ENCODE measurements around the gene SULT1A1. TPM values are rescaled to one million over a fixed set of nuclear protein-coding genes. Genes with fewer than 3 reads are reported as not detected.
A peak's percentile ranks its signal among the peaks of the same experiment; 100 is the strongest.
"Not testable (repeated sequence)": the region's sequence is repeated elsewhere in the genome, so short reads cannot be mapped to it uniquely, and the experiment has no call there.

The SULT1A1 gene
- 82.0 and 98.8 TPM in 2 replicates for total RNA-seq (2021)
- Bru-seq, nascent RNA: percentile 71 among the genes with signal in this experiment
- BruChase-seq, experiment 1, labeled RNA remaining after a 2-hour chase: percentile 74 among the genes with signal in this experiment
- BruChase-seq, experiment 2, labeled RNA remaining after a 6-hour chase: percentile 66 among the genes with signal in this experiment
- long read RNA-seq, full-length matches to known transcripts: 142 of 179 reads
- long read RNA-seq, partial matches to known transcripts: 19 of 179 reads
- long read RNA-seq, other reads (novel, unspliced or antisense): 18 of 179 reads

DNA sequence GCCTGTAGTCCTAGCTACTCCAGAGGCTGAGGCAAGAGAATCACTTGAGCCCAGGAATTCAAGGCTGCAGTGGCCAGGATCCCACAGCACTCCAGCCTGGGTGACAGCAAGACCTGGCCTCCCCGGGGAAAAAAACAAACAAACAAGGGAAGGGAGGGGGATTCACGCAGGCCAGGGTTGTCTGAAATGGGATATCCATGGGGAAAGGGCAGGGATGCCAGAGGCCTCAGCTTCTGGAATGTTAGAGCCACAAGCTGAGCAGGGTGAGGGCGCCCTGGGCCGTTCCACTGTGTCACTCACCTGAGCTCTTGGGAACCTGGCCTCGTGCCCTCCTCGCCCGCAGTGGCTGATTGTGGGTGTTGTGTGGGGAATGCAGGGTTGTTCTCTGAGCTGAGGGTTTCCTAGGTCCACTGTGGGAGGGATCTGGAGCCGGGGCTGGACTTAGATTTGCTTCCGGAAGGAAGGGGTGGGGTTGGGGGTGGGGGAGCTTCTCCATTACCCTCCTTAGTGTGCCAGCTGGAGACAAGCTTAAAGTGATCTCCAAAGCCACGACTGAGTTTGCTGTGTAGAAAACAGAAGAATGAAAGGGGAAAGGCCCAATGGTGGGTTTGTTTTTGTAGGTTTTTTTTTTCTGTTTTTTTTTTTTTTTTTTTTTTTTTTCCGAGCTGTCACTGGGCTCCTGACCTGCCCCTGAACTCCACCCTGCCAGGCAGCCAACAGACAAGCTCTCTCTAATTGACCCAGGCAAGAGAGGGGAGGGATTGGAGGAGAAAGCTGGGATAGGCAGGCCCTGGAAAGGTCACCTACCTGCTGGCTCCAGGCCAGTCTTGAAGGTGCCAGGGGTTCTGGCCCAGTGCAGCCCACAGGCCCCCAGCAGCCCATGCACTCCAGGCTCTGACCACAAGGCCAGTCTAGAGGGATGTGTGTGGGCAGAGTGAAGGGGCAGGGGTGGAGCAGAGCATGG is at the start of gene SULT1A1:
TSS of gene SULT1A1 (minus strand) at position 414 of the 964 bp plus-strand sequence. CDS start 1,189 bp downstream, outside the sequence.
- no peaks in the 10 kb centered on the region for H3K9me3 ChIP-seq (ENCODE audit: insufficient read depth, low read depth)
- H3K79me2 ChIP-seq (ENCODE audit: low read depth): peaks cover 26% of the 10 kb centered on the region
- peaks cover 25% of the 10 kb centered on the region for H3K4me1 ChIP-seq (replicated peaks; ENCODE audit: insufficient read depth)
- peak; percentile 85 to 98 for DNase-seq
- TF ChIP-seq EZH2 (IDR thresholded peaks at IDR 0.05; ENCODE audit: low read depth): no peak
- TF ChIP-seq, protein P1, sequence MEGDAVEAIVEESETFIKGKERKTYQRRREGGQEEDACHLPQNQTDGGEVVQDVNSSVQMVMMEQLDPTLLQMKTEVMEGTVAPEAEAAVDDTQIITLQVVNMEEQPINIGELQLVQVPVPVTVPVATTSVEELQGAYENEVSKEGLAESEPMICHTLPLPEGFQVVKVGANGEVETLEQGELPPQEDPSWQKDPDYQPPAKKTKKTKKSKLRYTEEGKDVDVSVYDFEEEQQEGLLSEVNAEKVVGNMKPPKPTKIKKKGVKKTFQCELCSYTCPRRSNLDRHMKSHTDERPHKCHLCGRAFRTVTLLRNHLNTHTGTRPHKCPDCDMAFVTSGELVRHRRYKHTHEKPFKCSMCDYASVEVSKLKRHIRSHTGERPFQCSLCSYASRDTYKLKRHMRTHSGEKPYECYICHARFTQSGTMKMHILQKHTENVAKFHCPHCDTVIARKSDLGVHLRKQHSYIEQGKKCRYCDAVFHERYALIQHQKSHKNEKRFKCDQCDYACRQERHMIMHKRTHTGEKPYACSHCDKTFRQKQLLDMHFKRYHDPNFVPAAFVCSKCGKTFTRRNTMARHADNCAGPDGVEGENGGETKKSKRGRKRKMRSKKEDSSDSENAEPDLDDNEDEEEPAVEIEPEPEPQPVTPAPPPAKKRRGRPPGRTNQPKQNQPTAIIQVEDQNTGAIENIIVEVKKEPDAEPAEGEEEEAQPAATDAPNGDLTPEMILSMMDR (conservative IDR thresholded peaks at IDR 0.05): no peak
- peak within 1 kb of the TSS; percentile 64 for H3K4me2 ChIP-seq
- no peaks in the 10 kb centered on the region for H3K27me3 ChIP-seq (ENCODE audit: insufficient read depth, low read depth)
- BruUV-seq (replicated peaks): TSS peak; percentile 55
- H3K36me3 ChIP-seq (ENCODE audit: low read depth): no peaks in the 10 kb centered on the region; the same call in 1 of the 2 replicates
- peak within 1 kb of the TSS; percentile 69 for H3K27ac ChIP-seq
- H3F3A ChIP-seq (ENCODE audit: insufficient read depth, low read depth): peaks cover 11% of the 10 kb centered on the region
- intact Hi-C loops (cut with micrococcal nuclease; ENCODE audit: unreplicated experiment): no loop called here
- ChIA-PET CTCF (interaction anchor here (0.9 to 2.3 kb wide), 3 partner anchors 12 to 56 kb away, joined by 3 to 21 read pairs (median 15); partner anchors contain the start of genes SGF29 and SULT1A2), POLR2A (ENCODE audit: unreplicated experiment) (interaction anchor here (0.5 to 1.5 kb wide), 10 partner anchors 11 to 1761 kb away, joined by 3 to 59 read pairs (median 7); partner anchors contain the start of gene SULT1A2)
- no peaks in the 10 kb centered on the region for H4K20me1 ChIP-seq (ENCODE audit: insufficient read depth)
- H3K9me2 ChIP-seq (ENCODE audit: insufficient read depth): no peaks in the 10 kb centered on the region
- no peak within 1 kb of the TSS for H2AFZ ChIP-seq
- H3K4me3 ChIP-seq: peak within 1 kb of the TSS; percentile 26; the same call in 1 of the 2 replicates

DNA sequence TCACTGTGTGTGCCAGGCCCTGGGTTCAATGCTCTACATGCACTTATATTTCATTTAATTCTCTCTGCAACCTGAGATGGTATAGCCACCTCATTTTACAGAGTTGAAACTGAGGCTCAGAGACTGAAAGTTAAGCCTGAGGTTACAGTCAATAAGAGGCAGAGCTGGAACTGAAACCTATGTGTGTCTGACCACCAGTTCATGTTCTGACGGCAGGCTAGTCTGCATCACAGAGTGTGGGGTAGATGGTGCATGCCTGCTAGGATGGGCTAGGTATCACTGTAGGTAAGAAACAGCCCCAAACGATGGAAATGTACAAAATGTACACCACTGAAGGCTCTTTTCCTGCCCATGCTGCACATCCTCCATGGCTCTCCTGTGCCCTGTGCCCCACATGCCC is 30.1 kb upstream of the SULT1A1 start:
- CTCF ChIA-PET; H3K9me3 ChIP-seq (ENCODE audit: insufficient read depth, low read depth); H2AFZ ChIP-seq; POLR2A ChIA-PET (ENCODE audit: unreplicated experiment); H3K4me3 ChIP-seq; H4K20me1 ChIP-seq (ENCODE audit: insufficient read depth); H3K79me2 ChIP-seq (ENCODE audit: low read depth); H3K27ac ChIP-seq; intact Hi-C loops (cut with micrococcal nuclease; ENCODE audit: unreplicated experiment); DNase-seq; H3K27me3 ChIP-seq (ENCODE audit: insufficient read depth, low read depth); H3K4me2 ChIP-seq; BruUV-seq (replicated peaks); H3K36me3 ChIP-seq (ENCODE audit: low read depth); H3K9me2 ChIP-seq (ENCODE audit: insufficient read depth): not testable (repeated sequence)
- H3K4me1 ChIP-seq (replicated peaks; ENCODE audit: insufficient read depth): peaks cover 19% of the 10 kb centered on the region
- peaks cover 18% of the 10 kb centered on the region for H3F3A ChIP-seq (ENCODE audit: insufficient read depth, low read depth)

DNA sequence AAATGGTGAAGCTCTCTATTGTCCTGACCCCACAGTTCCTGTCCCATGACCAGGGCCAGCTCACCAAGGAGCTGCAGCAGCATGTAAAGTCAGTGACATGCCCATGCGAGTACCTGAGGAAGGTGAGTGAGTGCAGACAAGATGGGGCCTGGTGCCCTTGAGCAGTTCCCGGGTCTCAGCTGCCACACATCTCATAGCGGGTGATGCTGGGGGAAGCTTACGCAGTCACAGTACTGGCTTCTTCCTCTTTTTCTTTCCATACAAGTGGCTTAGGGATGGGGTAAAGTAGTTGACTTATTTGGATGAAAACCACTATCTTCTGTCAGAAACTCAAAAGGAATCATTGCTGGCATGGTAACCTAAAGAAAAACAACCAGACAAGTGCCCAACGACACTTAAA is 28.5 kb upstream of the SULT1A1 start:
- H4K20me1 ChIP-seq (ENCODE audit: insufficient read depth); H3K9me2 ChIP-seq (ENCODE audit: insufficient read depth); intact Hi-C loops (cut with micrococcal nuclease; ENCODE audit: unreplicated experiment); DNase-seq; H3K36me3 ChIP-seq (ENCODE audit: low read depth); H3K27me3 ChIP-seq (ENCODE audit: insufficient read depth, low read depth); POLR2A ChIA-PET (ENCODE audit: unreplicated experiment); H3K4me2 ChIP-seq; H3K9me3 ChIP-seq (ENCODE audit: insufficient read depth, low read depth); BruUV-seq (replicated peaks); H2AFZ ChIP-seq; H3K4me3 ChIP-seq; H3K79me2 ChIP-seq (ENCODE audit: low read depth); H3K27ac ChIP-seq; CTCF ChIA-PET: not testable (repeated sequence)
- peaks cover 22% of the 10 kb centered on the region for H3K4me1 ChIP-seq (replicated peaks; ENCODE audit: insufficient read depth)
- H3F3A ChIP-seq (ENCODE audit: insufficient read depth, low read depth): peaks cover 20% of the 10 kb centered on the region

- H3K9me2 ChIP-seq (ENCODE audit: insufficient read depth); H3K4me2 ChIP-seq; H3K27me3 ChIP-seq (ENCODE audit: insufficient read depth, low read depth); H3K79me2 ChIP-seq (ENCODE audit: low read depth); H3K9me3 ChIP-seq (ENCODE audit: insufficient read depth, low read depth); BruUV-seq (replicated peaks); H3K4me3 ChIP-seq; H2AFZ ChIP-seq; H3K36me3 ChIP-seq (ENCODE audit: low read depth); CTCF ChIA-PET; intact Hi-C loops (cut with micrococcal nuclease; ENCODE audit: unreplicated experiment); DNase-seq; H4K20me1 ChIP-seq (ENCODE audit: insufficient read depth); POLR2A ChIA-PET (ENCODE audit: unreplicated experiment): not testable (repeated sequence)
- H3K27ac ChIP-seq: peak within 1 kb of the TSS; percentile 3; the same call in 1 of the 2 replicates
- peaks cover 22% of the 10 kb centered on the region for H3K4me1 ChIP-seq (replicated peaks; ENCODE audit: insufficient read depth)
- H3F3A ChIP-seq (ENCODE audit: insufficient read depth, low read depth): peaks cover 20% of the 10 kb centered on the region
Measured at GRCh38 chr16:28637765-28638164, 27.9 kb upstream of the SULT1A1 start, which contains the start of gene NPIPB8. TSS of gene NPIPB8 (plus strand) at chr16:28638065. CDS start at chr16:28638361, 296 bp downstream.

DNA sequence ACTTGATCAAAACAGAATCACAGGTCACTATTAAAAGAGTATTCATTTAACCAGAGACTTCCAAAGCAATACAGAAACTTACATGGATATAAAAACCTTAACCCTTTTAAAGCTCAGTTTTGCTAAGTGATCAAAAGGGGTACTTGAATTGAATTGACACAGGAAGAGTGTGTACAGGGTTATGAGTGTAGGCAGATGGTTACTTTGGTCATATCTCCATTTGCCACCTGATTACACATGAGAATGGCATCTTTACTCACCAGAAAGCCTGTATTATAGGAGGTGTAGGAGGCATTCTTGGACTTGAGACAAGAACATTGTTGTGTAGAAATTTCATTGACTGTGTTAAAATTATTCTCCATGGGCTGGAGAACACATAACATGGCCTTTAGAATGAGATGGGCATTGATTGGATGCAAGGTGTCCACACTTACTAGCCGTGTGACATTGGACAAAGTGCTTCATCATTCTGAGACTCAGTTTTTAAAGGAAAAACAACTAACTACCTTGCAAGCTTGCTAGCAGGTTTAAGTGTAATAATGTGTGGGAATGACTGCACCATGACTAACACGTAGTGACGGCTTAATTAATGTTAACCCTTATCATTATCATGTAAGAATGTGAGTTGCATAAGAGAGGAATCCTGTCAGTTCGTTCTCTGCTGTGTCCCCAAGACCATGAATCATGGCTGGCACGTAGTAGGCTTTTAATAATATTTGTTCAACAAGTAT is 26.4 kb upstream of the SULT1A1 start:
- H3F3A ChIP-seq (ENCODE audit: insufficient read depth, low read depth): peaks cover 20% of the 10 kb centered on the region
- H3K36me3 ChIP-seq (ENCODE audit: low read depth); H3K4me3 ChIP-seq; POLR2A ChIA-PET (ENCODE audit: unreplicated experiment); H3K9me2 ChIP-seq (ENCODE audit: insufficient read depth); CTCF ChIA-PET; H2AFZ ChIP-seq; H3K79me2 ChIP-seq (ENCODE audit: low read depth); H4K20me1 ChIP-seq (ENCODE audit: insufficient read depth); H3K27me3 ChIP-seq (ENCODE audit: insufficient read depth, low read depth); BruUV-seq (replicated peaks); intact Hi-C loops (cut with micrococcal nuclease; ENCODE audit: unreplicated experiment); H3K9me3 ChIP-seq (ENCODE audit: insufficient read depth, low read depth): not testable (repeated sequence)
- H3K4me1 ChIP-seq (replicated peaks; ENCODE audit: insufficient read depth): peaks cover 30% of the 10 kb centered on the region
- peak overlapping the region; percentile 91 for H3K27ac ChIP-seq
- H3K4me2 ChIP-seq: peak overlapping the region; percentile 46
- DNase-seq: peak; percentile 48 to 95

- Histone ChIP-seq H3F3A (ENCODE audit: insufficient read depth, low read depth) (peaks cover 12% of the 10 kb centered on the region), H3K4me1 (replicated peaks; ENCODE audit: insufficient read depth) (peaks cover 20% of the 10 kb centered on the region)
- H3K27ac ChIP-seq; H4K20me1 ChIP-seq (ENCODE audit: insufficient read depth); POLR2A ChIA-PET (ENCODE audit: unreplicated experiment); H3K36me3 ChIP-seq (ENCODE audit: low read depth); H3K4me3 ChIP-seq; H3K27me3 ChIP-seq (ENCODE audit: insufficient read depth, low read depth); H3K79me2 ChIP-seq (ENCODE audit: low read depth); H2AFZ ChIP-seq; BruUV-seq (replicated peaks); intact Hi-C loops (cut with micrococcal nuclease; ENCODE audit: unreplicated experiment); H3K9me2 ChIP-seq (ENCODE audit: insufficient read depth); CTCF ChIA-PET; DNase-seq; H3K9me3 ChIP-seq (ENCODE audit: insufficient read depth, low read depth); H3K4me2 ChIP-seq: not testable (repeated sequence)
Measured at GRCh38 chr16:28630905-28631304, 21.1 kb upstream of the SULT1A1 start.

All from PC-9 (cell line).